ENCODE results near the gene DCLK1.

Gene DCLK1

DNA sequence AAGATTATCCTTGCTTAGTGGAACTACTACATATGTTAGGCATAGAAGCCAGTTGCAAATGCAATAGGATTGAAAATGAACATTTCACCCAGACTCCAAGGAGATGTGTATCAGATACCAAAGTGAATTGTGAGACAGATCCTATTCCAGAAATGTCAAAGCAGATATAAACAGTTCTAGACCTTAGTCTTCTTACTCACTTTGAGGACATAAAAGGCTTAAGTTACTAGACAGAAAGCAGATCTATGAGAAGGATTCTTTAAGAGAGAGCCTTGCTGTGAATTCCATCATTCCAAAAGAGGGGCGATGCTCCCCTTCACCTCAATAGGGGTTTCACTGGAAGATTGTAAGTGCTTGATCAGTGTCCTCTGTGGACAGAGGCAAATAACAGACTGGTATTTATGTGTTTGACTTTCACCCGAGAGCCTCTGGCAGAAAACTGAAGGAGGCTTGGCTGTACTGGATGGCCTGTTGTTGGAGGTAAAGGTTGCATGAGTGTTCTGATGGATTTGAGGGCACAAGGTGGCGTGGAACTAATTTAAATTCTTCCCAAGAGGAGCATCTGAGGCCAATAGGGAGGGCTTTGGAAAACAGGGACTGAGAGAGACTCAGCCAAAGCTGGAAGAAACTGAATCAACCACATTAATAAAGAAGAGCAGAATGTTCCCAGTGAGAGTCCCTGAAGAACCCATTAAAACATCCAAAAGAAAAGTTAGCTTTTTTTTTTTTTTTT, 194.8 kb downstream of the DCLK1 start:
- DNase-seq = no peak

GRCh38 chr13:35930665-35931631, 200.2 kb downstream of the DCLK1 start:
- DNase-seq = no peak

GRCh38 chr13:35927567-35928021, 203.6 kb downstream of the DCLK1 start:
- DNase-seq = no peak

GRCh38 chr13:35926859-35927530, 204.2 kb downstream of the DCLK1 start:
- no peak for DNase-seq

DNA sequence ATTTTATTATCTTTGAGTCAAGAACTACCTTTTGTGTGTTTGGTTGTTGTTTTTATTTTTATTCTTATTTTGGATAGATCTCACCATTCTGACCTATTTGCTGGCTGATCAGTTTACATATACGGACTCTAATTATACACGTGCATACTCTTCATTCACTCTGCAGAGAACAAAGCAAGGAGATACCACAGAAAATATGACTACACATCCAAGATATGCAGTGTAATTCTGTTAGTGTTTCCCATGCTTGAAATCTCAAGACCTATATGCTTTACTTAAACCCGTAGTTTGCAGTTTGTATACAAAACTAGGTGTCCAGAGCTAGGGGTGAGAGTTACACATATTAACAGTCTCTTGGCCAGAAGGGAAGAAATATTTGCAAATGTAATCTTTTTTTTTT, 205.5 kb downstream of the DCLK1 start:
- no peak for DNase-seq

DNA sequence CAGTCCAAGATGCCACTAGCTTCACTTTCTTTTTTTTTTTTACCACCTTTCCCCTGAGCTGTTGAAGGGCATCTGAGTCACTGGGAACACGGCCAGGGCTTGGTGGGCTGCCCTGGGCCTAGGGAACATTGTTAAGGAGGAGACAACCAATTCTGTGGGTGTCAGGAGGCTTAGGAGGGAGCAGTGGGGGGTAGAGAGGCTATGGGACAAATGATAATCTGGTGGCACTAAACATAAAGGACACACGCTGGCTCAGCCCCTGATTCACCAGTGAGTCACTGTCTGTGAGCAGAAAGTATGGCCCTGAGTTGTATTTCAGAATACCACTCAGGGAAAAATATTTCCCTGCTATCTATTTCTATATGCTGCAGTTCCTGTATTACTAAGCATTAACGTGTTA, 207.8 kb downstream of the DCLK1 start:
- no peak for DNase-seq

DNA sequence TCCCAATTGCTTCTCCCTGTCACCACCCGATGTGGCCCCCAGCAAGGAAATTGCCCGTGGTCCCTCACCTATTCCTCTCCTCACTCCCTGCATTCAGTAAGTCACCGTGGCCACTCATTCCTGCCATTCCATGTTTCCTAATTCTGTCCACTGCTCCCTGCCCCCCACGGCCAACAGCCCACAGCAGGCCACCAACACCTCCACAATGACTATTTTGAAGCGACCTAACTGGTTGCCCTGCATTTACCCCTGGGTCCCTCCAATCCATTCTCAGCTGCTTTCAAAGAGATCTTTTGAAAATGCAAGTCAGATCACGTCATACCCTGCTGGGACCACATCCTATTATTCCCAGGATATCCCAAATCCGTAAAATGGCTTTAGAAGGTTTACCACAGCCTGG, 210.4 kb downstream of the DCLK1 start:
- DNase-seq = no peak

DNA sequence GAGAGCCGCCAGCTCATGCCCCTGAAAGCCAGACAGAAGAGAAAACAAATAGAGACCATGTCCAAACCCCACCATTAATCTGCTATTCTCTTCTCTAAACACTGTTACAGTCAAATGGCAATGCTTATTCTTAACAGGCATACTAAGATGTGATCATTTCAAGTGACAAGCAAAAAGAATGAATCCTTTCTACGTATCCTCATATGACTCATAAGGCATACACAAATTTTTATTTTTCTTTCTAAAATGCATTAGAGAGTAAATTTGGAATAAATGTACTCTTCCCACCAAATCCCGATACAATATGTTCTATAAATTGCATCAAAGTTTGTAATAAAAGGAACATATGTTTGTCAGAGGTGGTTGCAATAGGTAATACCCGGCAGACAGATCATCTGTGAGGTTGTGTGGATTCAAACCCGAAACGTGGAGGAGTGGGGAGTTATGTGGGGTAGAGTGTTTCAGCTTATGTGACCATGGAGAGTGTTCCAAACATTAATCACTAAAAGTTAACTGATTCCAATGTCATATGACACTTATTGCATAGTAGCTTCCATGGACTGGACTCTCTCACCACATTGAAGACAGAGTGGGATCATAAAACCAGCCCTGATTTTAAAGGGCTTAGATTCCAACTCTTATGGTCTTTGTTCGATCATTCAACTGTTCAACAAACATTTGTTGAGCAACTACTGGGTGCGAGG, 213.1 kb downstream of the DCLK1 start:
- DNase-seq = no peak

DNA sequence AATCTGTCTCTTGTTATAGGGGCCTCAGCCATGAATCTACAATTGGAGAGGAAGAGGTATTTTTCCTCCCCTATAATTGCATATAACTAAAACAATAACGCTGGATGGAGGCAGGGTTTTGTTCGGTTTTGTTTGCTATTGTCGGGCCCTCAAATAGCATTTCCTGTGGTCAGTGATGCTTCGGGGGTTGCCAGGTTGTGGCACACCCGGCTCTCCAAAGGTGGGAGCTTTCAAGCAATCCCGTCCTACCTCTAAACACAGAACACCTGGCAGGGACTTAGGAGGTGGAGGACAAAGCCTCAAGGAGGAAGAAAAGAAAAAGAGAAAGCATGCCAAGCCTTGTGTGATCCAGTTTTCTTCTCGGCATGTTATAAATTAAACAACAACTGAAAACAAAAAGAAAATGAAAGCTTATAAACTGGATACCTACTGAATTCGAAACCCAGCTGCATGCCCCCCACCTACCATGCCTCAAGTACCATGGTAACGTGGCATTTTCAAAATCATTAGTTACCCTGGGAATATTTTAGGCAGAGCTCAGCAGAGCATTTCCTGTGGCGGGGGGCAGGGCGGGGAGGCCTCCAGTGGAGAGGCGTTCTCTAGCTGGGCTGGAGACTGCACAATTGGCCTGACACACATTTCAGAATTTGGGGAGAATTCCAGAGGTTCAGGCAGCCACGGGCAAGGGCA, 213.8 kb downstream of the DCLK1 start:
- no peak for DNase-seq

DNA sequence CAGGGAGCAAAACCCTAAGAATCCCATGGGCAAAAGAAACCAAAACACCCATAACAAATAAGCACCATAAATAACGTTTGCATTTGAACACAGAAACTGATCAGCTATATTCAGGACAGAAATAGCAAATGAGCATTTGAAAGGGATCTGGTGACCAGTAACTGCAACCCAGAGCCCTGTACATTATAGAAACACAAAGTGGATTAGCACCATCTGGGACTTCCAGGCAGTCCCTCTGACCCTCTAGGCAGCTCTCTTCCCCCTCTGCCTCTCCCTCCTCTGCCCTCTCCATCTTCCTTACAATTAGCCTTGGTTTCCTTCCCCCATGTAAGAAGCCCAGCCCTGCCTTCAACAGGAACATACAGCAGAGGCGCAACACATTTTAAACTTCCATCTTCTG, 215.0 kb downstream of the DCLK1 start:
- no peak for DNase-seq

- no peak for DNase-seq
Measured at GRCh38 chr13:35914662-35915061, 216.5 kb downstream of the DCLK1 start.

- DNase-seq = no peak
Measured at GRCh38 chr13:35912841-35913240, 218.3 kb downstream of the DCLK1 start.

DNA sequence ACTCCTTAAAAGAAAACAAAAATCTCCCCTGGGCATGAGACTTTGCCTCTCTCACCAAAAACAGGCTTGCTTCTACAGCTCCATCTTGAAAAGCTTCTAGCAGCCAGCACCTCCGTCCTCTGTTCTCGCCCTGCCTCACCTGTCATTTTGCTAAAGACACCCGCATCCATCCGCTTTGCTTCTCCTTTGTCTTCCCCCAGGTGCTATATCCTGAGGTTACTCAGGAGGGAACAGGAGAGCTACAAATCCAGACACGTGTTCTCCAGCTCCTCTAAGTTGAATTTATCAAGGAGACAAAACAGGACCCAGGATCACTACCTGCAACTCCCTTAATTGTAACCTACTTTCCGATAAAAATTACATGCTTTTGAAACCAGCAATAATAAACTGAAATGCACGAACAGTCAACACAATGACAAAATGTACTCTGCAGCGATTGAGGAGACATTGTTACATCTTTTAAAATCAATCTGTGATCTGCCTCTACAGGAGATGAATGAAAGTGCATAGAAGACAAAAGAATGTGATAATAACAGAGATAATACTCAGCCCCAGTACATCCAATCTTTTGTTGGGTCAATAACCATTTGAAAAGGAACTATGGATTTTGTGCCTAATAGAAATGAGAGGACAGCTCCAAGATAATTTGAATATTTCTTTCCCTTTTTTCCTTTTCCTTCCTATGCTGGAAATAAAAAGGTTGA, 221.2 kb downstream of the DCLK1 start:
- no peak for DNase-seq

DNA sequence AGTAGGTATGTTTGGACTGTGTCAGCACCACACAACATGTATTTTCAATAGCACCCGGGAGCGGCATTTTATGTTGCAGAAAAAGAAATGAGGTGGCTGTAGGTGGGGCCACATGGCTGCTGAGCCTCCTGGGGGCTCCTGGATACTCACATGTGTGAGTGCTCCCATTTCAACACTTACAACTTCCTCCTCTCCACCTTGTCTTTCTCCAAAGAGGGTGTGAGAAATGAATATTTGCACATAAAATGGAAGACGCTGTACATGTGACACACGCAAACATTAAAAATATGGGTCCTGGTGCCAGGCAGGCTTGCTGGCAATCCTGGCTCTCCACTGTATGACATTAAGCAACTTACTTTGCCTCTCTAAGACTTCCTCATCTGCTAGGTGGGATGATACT, 222.1 kb downstream of the DCLK1 start:
- DNase-seq = no peak

- DNase-seq = no peak
Measured at GRCh38 chr13:35908226-35908625, 223.0 kb downstream of the DCLK1 start.

DNA sequence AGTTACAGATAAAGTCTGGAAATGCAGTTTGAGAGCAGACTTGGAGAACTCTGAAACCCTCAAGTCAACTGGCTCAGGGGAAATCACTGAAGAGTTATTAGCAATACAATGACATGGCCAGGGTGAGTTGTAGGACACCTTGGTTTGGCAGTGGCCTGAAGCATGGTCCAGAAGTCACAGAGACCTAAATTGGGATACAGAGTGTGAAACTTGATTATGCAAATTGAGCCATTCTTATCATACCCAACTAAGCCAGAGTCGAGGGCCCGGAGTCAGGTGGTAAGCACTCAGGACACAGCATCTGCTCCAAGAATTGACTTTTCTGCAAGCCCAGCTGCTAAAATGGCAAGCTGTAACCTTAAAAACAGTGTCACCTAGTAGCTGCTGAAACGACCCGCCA, 224.5 kb downstream of the DCLK1 start:
- no peak for DNase-seq

DNA sequence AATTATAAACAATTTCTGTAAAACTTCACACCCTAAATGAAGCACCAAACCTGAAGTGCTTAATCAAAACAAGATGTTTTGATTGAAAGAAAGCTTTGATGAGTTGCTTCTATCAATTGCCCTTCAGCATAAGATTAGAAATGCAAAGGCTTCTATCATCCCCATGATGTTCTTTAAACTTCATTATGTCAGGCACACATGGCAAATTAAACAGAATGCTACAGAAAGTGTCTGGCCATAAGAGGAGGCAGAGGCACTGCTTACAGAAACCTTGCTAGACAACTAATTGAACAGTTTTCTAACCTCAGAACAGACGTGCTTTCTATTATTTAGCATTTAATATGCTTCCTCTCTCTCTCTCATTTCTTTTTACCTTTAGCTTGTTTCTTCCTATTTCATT, 228.1 kb downstream of the DCLK1 start:
- no peak for DNase-seq

GRCh38 chr13:35898041-35898440, 233.1 kb downstream of the DCLK1 start:
- no peak for DNase-seq

GRCh38 chr13:35894636-35895035, 236.5 kb downstream of the DCLK1 start:
- DNase-seq = no peak

GRCh38 chr13:35892837-35893814, 238.1 kb downstream of the DCLK1 start:
- no peak for DNase-seq

Data from CD4-positive, alpha-beta T cell treated with Interleukin-12 subunit alpha and Interleukin-12 subunit beta, for 1 hour (primary cell).